Liver (tissue), 9 donors: ENCODE data around the gene APLN. TPM values are rescaled to one million over a fixed set of nuclear protein-coding genes. Genes with fewer than 3 reads are reported as not detected.

Source experiments
- DNase-seq: peaks from one replicate; pipeline ENCODE4 v3.0.0-alpha.2; 2017; ENCODE audit warnings: low spot score
- H3K27ac ChIP-seq, 2 donors: one replicate each; pipeline ENCODE4 v1.7.0; 2013; ENCODE audit warnings: inconsistent platforms in 2 of 2, low read length in 2 of 2, control low read depth in 1 of 2, low read depth in 1 of 2, mild to moderate bottlenecking in 1 of 2
- H3K27me3 ChIP-seq, 4 donors: one replicate each; pipeline versions ENCODE4 v1.6.1 to v1.7.0; 2013; ENCODE audit warnings: low read length in 3 of 4, inconsistent platforms in 1 of 4, mild to moderate bottlenecking in 1 of 4, moderate library complexity in 1 of 4; ENCODE audit not compliant: control insufficient read depth in 4 of 4, insufficient read depth in 4 of 4
- H3K36me3 ChIP-seq, 4 donors: one replicate each; pipeline versions ENCODE4 v1.6.1 to v1.7.0; 2013; ENCODE audit warnings: low read length in 3 of 4, mild to moderate bottlenecking in 3 of 4, low read depth in 1 of 4, moderate library complexity in 1 of 4; ENCODE audit not compliant: control insufficient read depth in 4 of 4, insufficient read depth in 3 of 4
- H3K4me1 ChIP-seq, 4 donors: one replicate each; pipeline versions ENCODE4 v1.6.1 to v1.7.0; 2013; ENCODE audit warnings: low read length in 3 of 4, mild to moderate bottlenecking in 3 of 4, moderate library complexity in 1 of 4; ENCODE audit not compliant: control insufficient read depth in 4 of 4, insufficient read depth in 4 of 4
- H3K4me3 ChIP-seq, 3 donors: one replicate each; pipeline versions ENCODE4 v1.6.1 to v1.7.0; 2013; ENCODE audit warnings: low read length in 3 of 3, control low read depth in 1 of 3, low read depth in 1 of 3, mild to moderate bottlenecking in 1 of 3
- H3K9ac ChIP-seq, 2 donors: one replicate each; pipeline ENCODE4 v1.7.0; 2013; ENCODE audit warnings: low read length in 2 of 2, mild to moderate bottlenecking in 2 of 2, moderate library complexity in 2 of 2, control low read depth in 1 of 2, low read depth in 1 of 2
- H3K9me3 ChIP-seq, 4 donors: one replicate each; pipeline versions ENCODE4 v1.6.1 to v1.7.0; 2013; ENCODE audit warnings: low read length in 3 of 4; ENCODE audit not compliant: control insufficient read depth in 4 of 4
- EGR1 ChIP-seq, 2 donors: IDR thresholded peaks; 2 replicates each; pipeline ENCODE4 v1.6.1; 2016 to 2018; ENCODE audit warnings: antibody characterized with exemption in 2 of 2, low read depth in 2 of 2
- FOXA1 ChIP-seq: IDR thresholded peaks from 2 replicates; pipeline ENCODE4 v1.6.1; 2016; ENCODE audit warnings: antibody characterized with exemption
- FOXA2 ChIP-seq: IDR thresholded peaks from 2 replicates; pipeline ENCODE4 v1.6.1; 2016; ENCODE audit warnings: antibody characterized with exemption
- GABPA ChIP-seq, 2 donors: IDR thresholded peaks in 1 of 2; conservative IDR thresholded peaks in 1 of 2; 2 replicates each; pipeline ENCODE4 v1.6.1; 2016; ENCODE audit warnings: antibody characterized with exemption in 2 of 2, mild to moderate bottlenecking in 1 of 2, moderate library complexity in 1 of 2
- HNF4A ChIP-seq, 2 donors: conservative IDR thresholded peaks; 2 replicates each; pipeline ENCODE4 v1.6.1; 2016; ENCODE audit warnings: antibody characterized with exemption in 2 of 2, mild to moderate bottlenecking in 2 of 2
- HNF4G ChIP-seq: IDR thresholded peaks from 2 replicates; pipeline ENCODE4 v1.6.1; 2016; ENCODE audit warnings: antibody characterized with exemption
- NR2F2 ChIP-seq: IDR thresholded peaks from 2 replicates; pipeline ENCODE4 v1.6.1; 2016; ENCODE audit warnings: antibody characterized with exemption
- RAD21 ChIP-seq, 2 donors: IDR thresholded peaks; 2 replicates each; pipeline ENCODE4 v1.6.1; 2016; ENCODE audit warnings: antibody characterized with exemption in 2 of 2, mild to moderate bottlenecking in 2 of 2
- RXRA ChIP-seq, 2 donors: IDR thresholded peaks; 2 replicates each; pipeline ENCODE4 v1.6.1; 2017 to 2018; ENCODE audit warnings: antibody characterized with exemption in 2 of 2, mild to moderate bottlenecking in 1 of 2
- SP1 ChIP-seq: IDR thresholded peaks from 2 replicates; pipeline ENCODE4 v1.6.1; 2018; ENCODE audit warnings: antibody characterized with exemption, mild to moderate bottlenecking
- TAF1 ChIP-seq: conservative IDR thresholded peaks from 2 replicates; pipeline ENCODE4 v1.6.1; 2016; ENCODE audit warnings: antibody characterized with exemption, mild to moderate bottlenecking
- YY1 ChIP-seq: IDR thresholded peaks from 2 replicates; pipeline ENCODE4 v1.6.1; 2016; ENCODE audit warnings: antibody characterized with exemption, mild to moderate bottlenecking
- WGBS: extraction: QIAGEN DNeasy Blood & Tissue Kit; methylation state at CpG from one replicate; pipeline ENCODE4 v1.1.7; 2013; 5-methylcytosine and 5-hydroxymethylcytosine counted together
- polyA plus RNA-seq, 2 donors: library from polyadenylated mRNA; stranded (reverse) in 1 of 2; unstranded in 1 of 2; fragments of 200-250 nt in 1 of 2; fragments of >200 nt in 1 of 2; fragmentation: Nextera tagmentation in 1 of 2; extraction: Ambion mirVana in 1 of 2; gene quantifications; one replicate each; pipeline versions ENCODE4 v1.2.1 to v1.2.3, GENCODE V29; 2013 to 2015
- total RNA-seq, 2 donors: library from RNA; depleted of rRNA; stranded (reverse); fragments of >200 nt; gene quantifications; one replicate each; pipeline ENCODE4 v1.2.3, GENCODE V29; 2014
- TF ChIP-seq, protein P1 (sequence below): IDR thresholded peaks from 2 replicates; pipeline ENCODE4 v1.6.1; 2016; ENCODE audit warnings: antibody characterized with exemption
- TF ChIP-seq, protein P2 (sequence below): IDR thresholded peaks from 2 replicates; pipeline ENCODE4 v1.6.1; 2016; ENCODE audit warnings: antibody characterized with exemption, mild to moderate bottlenecking
- TF ChIP-seq, protein P3 (sequence below): IDR thresholded peaks from 2 replicates; pipeline ENCODE4 v1.6.1; 2016; ENCODE audit warnings: antibody characterized with exemption
- TF ChIP-seq, protein P4 (sequence below): IDR thresholded peaks from 2 replicates; pipeline ENCODE4 v1.6.1; 2016; ENCODE audit warnings: antibody characterized with exemption
- donor health status: healthy.
- donor health status: healthy.
- donor health status: healthy.
- donor health status: healthy.
- donor health status: healthy.

Gene APLN
- total and polyA plus RNA-seq, 4 donors: 0.19 to 0.33 TPM; not detected in 2

DNA sequence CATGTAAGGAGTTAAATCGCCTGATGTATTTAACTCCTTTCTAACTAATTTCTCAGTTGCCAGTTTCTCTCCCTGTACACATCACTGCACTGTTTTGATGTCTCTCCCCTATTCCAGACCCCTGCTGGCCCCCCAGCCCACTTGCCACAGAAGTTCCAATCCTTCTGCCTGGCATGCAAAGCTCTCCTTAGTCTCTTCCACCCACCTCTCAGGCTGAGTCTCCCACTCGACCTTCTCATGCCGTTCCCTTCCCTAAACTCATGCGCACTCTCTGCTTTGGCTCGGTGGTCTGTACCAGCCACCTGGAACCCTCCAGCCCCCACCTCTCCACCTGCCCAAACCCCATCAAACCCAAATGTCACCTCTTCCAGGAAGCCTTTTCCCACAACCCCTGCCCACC, 56.9 kb downstream of the APLN start:
- WGBS: 95% methylated on average over 5 of the region's 5 CpGs
- no peaks in the 10 kb centered on the region for H3K9me3 ChIP-seq
- H3K36me3 ChIP-seq: peaks cover 0 to 4% (median under 1%) of the 10 kb centered on the region in 4 donors
- no peak for TF ChIP-seq HNF4G
- TF ChIP-seq, protein P1, sequence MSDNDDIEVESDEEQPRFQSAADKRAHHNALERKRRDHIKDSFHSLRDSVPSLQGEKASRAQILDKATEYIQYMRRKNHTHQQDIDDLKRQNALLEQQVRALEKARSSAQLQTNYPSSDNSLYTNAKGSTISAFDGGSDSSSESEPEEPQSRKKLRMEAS: no peak
- TF ChIP-seq FOXA1: no peak
- no peak for TF ChIP-seq HNF4A (conservative IDR thresholded peaks at IDR 0.05)
- TF ChIP-seq NR2F2: no peak
- no peak for TF ChIP-seq YY1
- TF ChIP-seq, protein P2, sequence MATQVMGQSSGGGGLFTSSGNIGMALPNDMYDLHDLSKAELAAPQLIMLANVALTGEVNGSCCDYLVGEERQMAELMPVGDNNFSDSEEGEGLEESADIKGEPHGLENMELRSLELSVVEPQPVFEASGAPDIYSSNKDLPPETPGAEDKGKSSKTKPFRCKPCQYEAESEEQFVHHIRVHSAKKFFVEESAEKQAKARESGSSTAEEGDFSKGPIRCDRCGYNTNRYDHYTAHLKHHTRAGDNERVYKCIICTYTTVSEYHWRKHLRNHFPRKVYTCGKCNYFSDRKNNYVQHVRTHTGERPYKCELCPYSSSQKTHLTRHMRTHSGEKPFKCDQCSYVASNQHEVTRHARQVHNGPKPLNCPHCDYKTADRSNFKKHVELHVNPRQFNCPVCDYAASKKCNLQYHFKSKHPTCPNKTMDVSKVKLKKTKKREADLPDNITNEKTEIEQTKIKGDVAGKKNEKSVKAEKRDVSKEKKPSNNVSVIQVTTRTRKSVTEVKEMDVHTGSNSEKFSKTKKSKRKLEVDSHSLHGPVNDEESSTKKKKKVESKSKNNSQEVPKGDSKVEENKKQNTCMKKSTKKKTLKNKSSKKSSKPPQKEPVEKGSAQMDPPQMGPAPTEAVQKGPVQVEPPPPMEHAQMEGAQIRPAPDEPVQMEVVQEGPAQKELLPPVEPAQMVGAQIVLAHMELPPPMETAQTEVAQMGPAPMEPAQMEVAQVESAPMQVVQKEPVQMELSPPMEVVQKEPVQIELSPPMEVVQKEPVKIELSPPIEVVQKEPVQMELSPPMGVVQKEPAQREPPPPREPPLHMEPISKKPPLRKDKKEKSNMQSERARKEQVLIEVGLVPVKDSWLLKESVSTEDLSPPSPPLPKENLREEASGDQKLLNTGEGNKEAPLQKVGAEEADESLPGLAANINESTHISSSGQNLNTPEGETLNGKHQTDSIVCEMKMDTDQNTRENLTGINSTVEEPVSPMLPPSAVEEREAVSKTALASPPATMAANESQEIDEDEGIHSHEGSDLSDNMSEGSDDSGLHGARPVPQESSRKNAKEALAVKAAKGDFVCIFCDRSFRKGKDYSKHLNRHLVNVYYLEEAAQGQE: no peak
- no peak for TF ChIP-seq GABPA (IDR thresholded peaks at IDR 0.05 in 1 of 2, conservative IDR thresholded peaks at IDR 0.05 in 1 of 2)
- TF ChIP-seq FOXA2: no peak
- TF ChIP-seq, protein P3, sequence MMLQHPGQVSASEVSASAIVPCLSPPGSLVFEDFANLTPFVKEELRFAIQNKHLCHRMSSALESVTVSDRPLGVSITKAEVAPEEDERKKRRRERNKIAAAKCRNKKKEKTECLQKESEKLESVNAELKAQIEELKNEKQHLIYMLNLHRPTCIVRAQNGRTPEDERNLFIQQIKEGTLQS: no peak
- no peak for TF ChIP-seq EGR1 (IDR thresholded peaks at IDR 0.05; ENCODE audit: low read depth in 2 of 2)
- TF ChIP-seq, protein P4, sequence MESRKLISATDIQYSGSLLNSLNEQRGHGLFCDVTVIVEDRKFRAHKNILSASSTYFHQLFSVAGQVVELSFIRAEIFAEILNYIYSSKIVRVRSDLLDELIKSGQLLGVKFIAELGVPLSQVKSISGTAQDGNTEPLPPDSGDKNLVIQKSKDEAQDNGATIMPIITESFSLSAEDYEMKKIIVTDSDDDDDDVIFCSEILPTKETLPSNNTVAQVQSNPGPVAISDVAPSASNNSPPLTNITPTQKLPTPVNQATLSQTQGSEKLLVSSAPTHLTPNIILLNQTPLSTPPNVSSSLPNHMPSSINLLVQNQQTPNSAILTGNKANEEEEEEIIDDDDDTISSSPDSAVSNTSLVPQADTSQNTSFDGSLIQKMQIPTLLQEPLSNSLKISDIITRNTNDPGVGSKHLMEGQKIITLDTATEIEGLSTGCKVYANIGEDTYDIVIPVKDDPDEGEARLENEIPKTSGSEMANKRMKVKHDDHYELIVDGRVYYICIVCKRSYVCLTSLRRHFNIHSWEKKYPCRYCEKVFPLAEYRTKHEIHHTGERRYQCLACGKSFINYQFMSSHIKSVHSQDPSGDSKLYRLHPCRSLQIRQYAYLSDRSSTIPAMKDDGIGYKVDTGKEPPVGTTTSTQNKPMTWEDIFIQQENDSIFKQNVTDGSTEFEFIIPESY: no peak
- TF ChIP-seq SP1: no peak
- no peak overlapping the region for H3K9ac ChIP-seq
- H3K27me3 ChIP-seq: no peaks in the 10 kb centered on the region
- H3K27ac ChIP-seq: no peak overlapping the region
- H3K4me1 ChIP-seq: peaks cover 0 to 21% (median 15%) of the 10 kb centered on the region in 4 donors
- no peak for DNase-seq
- H3K4me3 ChIP-seq: no peak overlapping the region

DNA sequence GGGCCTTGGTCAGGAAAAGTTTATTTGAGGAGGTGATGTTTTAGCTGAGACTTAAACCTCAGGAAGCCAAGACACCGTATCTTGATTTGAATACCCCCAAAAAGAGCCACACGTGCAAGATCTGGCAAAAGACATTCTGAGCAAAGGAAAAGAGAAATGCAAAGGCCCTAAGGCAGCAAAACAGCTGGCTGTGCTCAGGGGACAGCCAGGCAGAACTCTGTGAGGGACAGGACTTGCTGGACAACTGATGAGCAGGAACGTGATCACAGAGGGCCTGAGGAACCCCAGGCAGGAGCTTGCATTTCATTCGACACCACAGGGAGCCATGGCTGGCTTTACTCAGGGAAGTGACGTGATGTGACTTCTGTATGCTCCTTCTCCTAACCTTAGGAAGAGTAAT, 58.7 kb downstream of the APLN start:
- Histone ChIP-seq H3K36me3 (peaks cover 1 to 9% (median 7%) of the 10 kb centered on the region in 4 donors), H3K9me3 (no peaks in the 10 kb centered on the region), H3K4me3 (no peak overlapping the region), H3K4me1 (peaks cover 0 to 21% (median 15%) of the 10 kb centered on the region in 4 donors), H3K27ac (no peak overlapping the region), H3K27me3 (no peaks in the 10 kb centered on the region), H3K9ac (no peak overlapping the region)
- no peak for DNase-seq
- WGBS: 93% methylated on average over 5 of the region's 5 CpGs
- TF ChIP-seq, protein P2: no peak
- TF ChIP-seq TAF1 (no peak), NR2F2 (no peak), HNF4A (conservative IDR thresholded peaks at IDR 0.05) (no peak), GABPA (IDR thresholded peaks at IDR 0.05 in 1 of 2, conservative IDR thresholded peaks at IDR 0.05 in 1 of 2) (no peak), FOXA2 (no peak), RAD21 (IDR thresholded peaks at IDR 0.05) (no peak), SP1 (no peak), YY1 (no peak), EGR1 (IDR thresholded peaks at IDR 0.05; ENCODE audit: low read depth in 2 of 2) (no peak), RXRA (IDR thresholded peaks at IDR 0.05) (no peak), HNF4G (no peak)
- TF ChIP-seq, protein P1: no peak
- TF ChIP-seq, protein P3: no peak
- TF ChIP-seq, protein P4: no peak
